IMR-90 (cell line): ENCODE data around the gene ZNF296. TPM values are rescaled to one million over a fixed set of nuclear protein-coding genes. Genes with fewer than 3 reads are reported as not detected.

Experiments
- CTCF ChIP-seq: conservative IDR thresholded peaks from 2 replicates; pipeline ENCODE4 v1.5.1; 2012; ENCODE audit warnings: mild to moderate bottlenecking, low read depth, low read length, improper control_type of control experiment
- polyA plus RNA-seq, 3 experiments: library from polyadenylated mRNA; depleted of rRNA; stranded (reverse); fragments of >200 nt; gene quantifications; 2 replicates each; pipeline ENCODE4 v1.2.3, GENCODE V29; 2012; ENCODE audit warnings: low replicate concordance in 1 of 3
- total RNA-seq: library from RNA; depleted of rRNA; stranded (reverse); fragments of >200 nt; gene quantifications from 2 replicates; pipeline ENCODE4 v1.2.3, GENCODE V29; 2012

Gene ZNF296
- total and polyA plus RNA-seq, 2 of the 4 experiments (the other 2 are of a cell fraction), result 0.10 TPM; not detected in 1

- TF ChIP-seq CTCF, result peak; percentile 36; the same call in 1 of the 2 replicates
These were observed 16.7 kb upstream of the ZNF296 start, which contains the start of gene PPP1R37 (continued) for GRCh38 chr19:45092747-45093678.
